GM18951 (cell line): ENCODE measurements around the gene FAM227B.
"Not testable (repeated sequence)": the region's sequence is repeated elsewhere in the genome, so short reads cannot be mapped to it uniquely, and the experiment has no call there.

Experiments
- POLR2A ChIP-seq: IDR thresholded peaks from 4 replicates; pipeline ENCODE4 v1.6.1; 2011; ENCODE audit warnings: mild to moderate bottlenecking; ENCODE audit not compliant: insufficient read length, insufficient read depth; ENCODE audit errors: extremely low read depth
- in situ Hi-C: fragments of 300-500 bp; cut with MboI; formaldehyde crosslinking; loops from one replicate; pipeline ENCODE4 v1.12.0; 2022; ENCODE audit warnings: low sequenced_read_pairs, mixed read lengths, inconsistent platforms; ENCODE audit not compliant: unreplicated experiment

Gene FAM227B

GRCh38 chr15:49589030-49589429 is 31.6 kb downstream of the FAM227B start:
- in situ Hi-C loops, result no loop called here
- no peak for TF ChIP-seq POLR2A

GRCh38 chr15:49573421-49573820 is 47.2 kb downstream of the FAM227B start:
- no peak for TF ChIP-seq POLR2A
- in situ Hi-C loops, result no loop called here

DNA sequence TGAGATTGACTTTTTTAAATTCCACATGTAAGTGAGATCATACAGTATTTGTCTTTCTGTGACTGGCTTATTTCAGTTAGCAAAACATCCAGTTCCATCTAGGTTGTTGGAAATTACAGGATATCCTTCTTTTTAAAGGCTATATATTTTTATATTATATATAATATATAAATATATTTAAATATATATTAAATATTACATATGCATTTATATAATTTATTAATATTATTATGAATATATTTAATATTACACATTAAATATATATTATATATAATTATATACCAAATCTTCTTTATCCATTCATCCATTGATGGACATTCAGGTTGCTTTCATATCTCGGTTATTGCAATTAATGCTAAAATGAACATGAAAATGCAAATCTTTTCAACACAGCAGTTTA is 49.9 kb downstream of the FAM227B start:
- TF ChIP-seq POLR2A, result no peak
- in situ Hi-C loops, result no loop called here

DNA sequence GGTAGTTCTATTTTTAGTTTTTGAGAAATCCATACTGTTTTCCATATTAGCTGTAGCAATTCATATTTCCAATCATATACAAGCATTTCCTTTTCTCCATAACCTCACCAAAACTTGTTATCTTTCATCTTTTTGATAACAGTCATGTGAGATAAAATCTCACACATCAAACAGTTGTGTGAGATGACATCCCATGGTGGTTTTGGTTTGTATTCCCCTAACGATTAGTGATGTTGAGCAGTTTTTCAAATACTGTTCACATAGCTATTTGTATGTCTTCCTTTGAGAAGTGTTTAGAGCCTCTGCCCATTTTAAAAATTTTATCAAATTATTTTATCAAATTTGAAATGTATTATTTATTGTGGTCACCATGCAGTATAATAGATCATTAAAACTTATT is 50.4 kb downstream of the FAM227B start:
- no peak for TF ChIP-seq POLR2A
- in situ Hi-C loops, result no loop called here

- in situ Hi-C loops, result no loop called here
- TF ChIP-seq POLR2A, result no peak
Measured at GRCh38 chr15:49560045-49560444, 60.6 kb downstream of the FAM227B start.

- no peak for TF ChIP-seq POLR2A
- in situ Hi-C loops, result no loop called here
Measured at GRCh38 chr15:49558929-49559328, 61.7 kb downstream of the FAM227B start.

DNA sequence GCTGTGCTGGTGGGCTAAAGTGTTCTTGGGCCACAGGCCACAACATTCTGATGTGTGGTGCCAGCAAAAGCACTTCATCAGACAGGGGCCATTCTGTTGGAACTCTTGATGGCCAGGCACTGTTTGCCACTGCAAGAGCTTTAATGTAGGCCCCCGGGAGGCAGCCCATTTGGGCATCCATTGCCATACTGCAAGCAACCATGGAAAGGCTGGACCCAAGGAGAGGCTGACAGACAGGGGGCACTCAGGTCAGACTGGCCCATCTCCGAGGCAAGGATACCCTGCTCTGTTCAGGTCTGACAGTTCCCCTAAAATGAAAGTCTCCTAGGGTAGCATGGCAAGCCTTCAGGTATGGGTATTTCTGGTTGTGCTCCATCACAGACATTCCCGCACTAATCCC is 64.2 kb downstream of the FAM227B start:
- TF ChIP-seq POLR2A, result no peak
- in situ Hi-C loops, result no loop called here

DNA sequence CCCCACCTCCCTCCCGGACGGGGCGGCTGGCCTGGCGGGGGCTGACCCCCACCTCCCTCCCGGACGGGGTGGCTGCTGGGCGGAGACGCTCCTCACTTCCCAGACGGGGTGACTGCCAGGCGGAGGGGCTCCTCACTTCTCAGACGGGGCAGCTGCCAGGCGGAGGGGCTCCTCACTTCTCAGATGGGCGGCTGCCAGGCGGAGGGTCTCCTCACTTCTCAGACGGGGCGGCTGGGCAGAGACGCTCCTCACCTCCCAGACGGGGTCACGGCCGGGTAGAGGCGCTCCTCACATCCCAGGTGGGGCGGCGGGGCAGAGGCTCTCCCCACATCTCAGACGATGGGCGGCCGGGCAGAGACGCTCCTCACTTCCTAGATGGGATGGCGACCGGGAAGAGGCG is 70.3 kb downstream of the FAM227B start:
- in situ Hi-C loops, result not testable (repeated sequence)

DNA sequence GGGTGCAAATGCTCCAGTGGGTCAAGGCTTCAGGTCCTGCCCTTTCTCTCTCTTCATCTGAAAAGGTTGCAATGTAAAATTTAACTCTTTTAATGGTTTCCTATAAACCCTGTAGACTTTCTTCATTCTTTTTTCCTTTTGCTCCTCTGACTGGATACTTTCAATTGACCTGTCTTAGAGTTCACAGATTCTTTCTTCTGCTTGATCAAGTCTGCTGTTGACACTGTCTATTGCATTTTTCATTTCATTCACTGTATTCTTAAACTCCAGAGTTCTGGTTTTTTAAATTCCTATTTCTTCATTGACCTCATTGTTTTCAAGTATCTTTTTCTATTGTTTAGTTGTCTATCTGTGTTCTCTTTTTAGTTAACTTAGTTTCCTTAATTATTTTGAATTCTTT is 82.1 kb downstream of the FAM227B start:
- TF ChIP-seq POLR2A, result no peak
- in situ Hi-C loops, result no loop called here

- in situ Hi-C loops, result no loop called here
- TF ChIP-seq POLR2A, result no peak
Measured at GRCh38 chr15:49530092-49530491, 90.5 kb downstream of the FAM227B start.

- no peak for TF ChIP-seq POLR2A
- in situ Hi-C loops, result no loop called here
Measured at GRCh38 chr15:49528289-49528688, 92.3 kb downstream of the FAM227B start.

DNA sequence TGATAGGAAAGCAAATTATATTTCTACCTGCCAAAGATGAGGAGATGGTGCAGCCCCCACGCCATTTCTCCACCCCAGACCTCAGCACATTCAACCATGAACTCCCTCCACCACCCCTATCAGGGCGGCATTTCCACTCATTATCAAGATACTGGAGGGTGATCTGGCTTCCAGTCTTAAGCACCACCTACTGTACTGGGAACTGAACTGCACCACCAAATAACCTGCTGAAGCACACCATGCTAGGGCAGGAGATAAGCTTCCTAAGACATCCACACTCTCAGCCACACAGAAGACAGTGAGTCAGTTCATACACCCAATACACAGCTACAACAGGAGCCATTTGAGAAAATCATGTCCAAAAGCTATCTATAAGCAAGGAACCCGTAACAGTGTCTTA is 98.8 kb downstream of the FAM227B start:
- no peak for TF ChIP-seq POLR2A
- in situ Hi-C loops, result no loop called here

DNA sequence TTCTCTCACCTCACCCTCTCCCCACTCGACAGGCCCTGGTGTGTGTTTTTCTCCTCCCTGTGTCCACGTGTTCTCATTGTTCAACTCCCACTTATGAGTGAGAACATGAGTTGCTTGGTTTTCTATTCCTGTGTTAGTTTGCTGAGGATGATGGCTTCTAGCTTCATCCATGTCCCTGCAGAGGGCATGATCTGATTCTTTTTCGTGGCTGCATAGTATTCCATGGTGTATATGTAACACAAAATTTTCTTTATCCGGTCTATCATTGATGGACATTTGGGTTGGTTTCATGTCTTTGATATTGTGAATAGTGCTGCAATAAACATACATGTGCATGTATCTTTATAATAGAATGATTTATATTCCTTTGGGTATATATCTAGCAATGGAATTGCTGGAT is 107.9 kb downstream of the FAM227B start:
- in situ Hi-C loops, result not testable (repeated sequence)

DNA sequence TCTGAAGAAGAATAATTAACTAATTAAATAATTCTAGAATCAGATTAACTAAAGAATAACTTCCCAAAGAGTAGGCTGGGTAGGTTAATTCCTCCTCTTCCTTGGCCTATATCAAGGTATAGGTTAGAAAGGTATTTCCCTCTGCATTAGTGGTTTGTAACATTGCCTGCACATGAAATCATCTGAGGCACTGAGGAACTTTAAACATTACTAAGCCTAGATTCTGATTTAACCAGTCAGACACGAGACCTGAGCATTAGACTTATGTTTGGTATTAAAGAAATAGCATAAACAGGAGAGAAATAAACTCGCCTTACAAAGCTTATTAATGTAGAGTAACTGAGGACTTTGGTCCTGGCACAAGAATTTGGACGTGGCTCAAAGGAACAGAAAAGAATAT is 113.4 kb downstream of the FAM227B start:
- in situ Hi-C loops, result no loop called here
- no peak for TF ChIP-seq POLR2A

- in situ Hi-C loops, result no loop called here
- TF ChIP-seq POLR2A, result no peak
Measured at GRCh38 chr15:49506341-49506740, 114.3 kb downstream of the FAM227B start.

- no peak for TF ChIP-seq POLR2A
- in situ Hi-C loops, result no loop called here
Measured at GRCh38 chr15:49501586-49501985, 119.0 kb downstream of the FAM227B start.
